CD4-positive, alpha-beta T cell treated with Interleukin-1 beta for 1 hour (primary cell): ENCODE measurements around the gene M1AP.

Source experiments
- DNase-seq, 2 donors: peaks; one replicate each; pipeline ENCODE4 v3.0.0-alpha.2; 2020 to 2022

The M1AP gene

GRCh38 chr2:74588664-74589063, 59.5 kb downstream of the M1AP start:
- no peak for DNase-seq

- peak; percentile 71 to 75 for DNase-seq
Observed at GRCh38 chr2:74587664-74588277, 60.4 kb downstream of the M1AP start.

- DNase-seq, result no peak
Observed at GRCh38 chr2:74585406-74586185, 62.5 kb downstream of the M1AP start.

GRCh38 chr2:74584088-74584645, 64.0 kb downstream of the M1AP start:
- DNase-seq, result no peak

- DNase-seq, result no peak
Observed at GRCh38 chr2:74583504-74583903, 64.6 kb downstream of the M1AP start.

- DNase-seq, result no peak
Observed at GRCh38 chr2:74582184-74582583, 65.9 kb downstream of the M1AP start.

- DNase-seq, result no peak
Observed at GRCh38 chr2:74581463-74581862, 66.7 kb downstream of the M1AP start.

GRCh38 chr2:74578408-74578807, 69.7 kb downstream of the M1AP start:
- no peak for DNase-seq

- no peak for DNase-seq
Observed at GRCh38 chr2:74577448-74577847, 70.7 kb downstream of the M1AP start.

- peak in 1 of 2 donors; percentile 26 for DNase-seq
Observed at GRCh38 chr2:74576863-74577229, 71.3 kb downstream of the M1AP start.

GRCh38 chr2:74576211-74576862, 71.8 kb downstream of the M1AP start:
- DNase-seq, result no peak

- DNase-seq, result no peak
Observed at GRCh38 chr2:74575320-74575719, 72.8 kb downstream of the M1AP start.

GRCh38 chr2:74573747-74574562, 74.2 kb downstream of the M1AP start:
- peak in 1 of 2 donors; percentile 37 for DNase-seq

- no peak for DNase-seq
Observed at GRCh38 chr2:74572178-74572925, 75.8 kb downstream of the M1AP start.

- no peak for DNase-seq
Observed at GRCh38 chr2:74571058-74571457, 77.1 kb downstream of the M1AP start.

GRCh38 chr2:74569686-74570085, 78.4 kb downstream of the M1AP start:
- no peak for DNase-seq

- DNase-seq, result no peak
Observed at GRCh38 chr2:74567881-74568280, 80.2 kb downstream of the M1AP start.

- no peak for DNase-seq
Observed at GRCh38 chr2:74566754-74567085, 81.4 kb downstream of the M1AP start.

GRCh38 chr2:74566076-74566753, 81.9 kb downstream of the M1AP start:
- no peak for DNase-seq

- no peak for DNase-seq
Observed at GRCh38 chr2:74564222-74564621, 83.9 kb downstream of the M1AP start.

GRCh38 chr2:74562126-74562775, 85.9 kb downstream of the M1AP start:
- no peak for DNase-seq
